Mononuclear cell (primary cell): Measurements from ENCODE around the gene DCAF7. TPM values are rescaled to one million over a fixed set of nuclear protein-coding genes. Genes with fewer than 3 reads are reported as not detected.

Source experiments
- H3K27me3 ChIP-seq: 2 replicates; pipeline ENCODE4 v1.6.0; 2011; ENCODE audit warnings: low read length, control low read depth; ENCODE audit not compliant: insufficient read depth
- H3K4me1 ChIP-seq: 2 replicates; pipeline ENCODE4 v1.5.1; 2011; ENCODE audit warnings: mild to moderate bottlenecking, low read length, control low read depth; ENCODE audit not compliant: insufficient read depth
- H3K4me3 ChIP-seq: 2 replicates; pipeline ENCODE4 v1.5.1; 2011; ENCODE audit warnings: mild to moderate bottlenecking, low read length, moderate library complexity
- H3K9me3 ChIP-seq: 2 replicates; pipeline ENCODE4 v1.5.1; 2011; ENCODE audit warnings: low read depth, mild to moderate bottlenecking, control low read depth, low read length
- total RNA-seq: library from RNA; depleted of rRNA; stranded (reverse); fragments of >200 nt; gene quantifications from one replicate; pipeline ENCODE4 v1.2.3, GENCODE V29; 2012

DCAF7 gene, protein sequence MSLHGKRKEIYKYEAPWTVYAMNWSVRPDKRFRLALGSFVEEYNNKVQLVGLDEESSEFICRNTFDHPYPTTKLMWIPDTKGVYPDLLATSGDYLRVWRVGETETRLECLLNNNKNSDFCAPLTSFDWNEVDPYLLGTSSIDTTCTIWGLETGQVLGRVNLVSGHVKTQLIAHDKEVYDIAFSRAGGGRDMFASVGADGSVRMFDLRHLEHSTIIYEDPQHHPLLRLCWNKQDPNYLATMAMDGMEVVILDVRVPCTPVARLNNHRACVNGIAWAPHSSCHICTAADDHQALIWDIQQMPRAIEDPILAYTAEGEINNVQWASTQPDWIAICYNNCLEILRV
- total RNA-seq, result 5.4 TPM

GRCh38 chr17:63549946-63550816 lies at the start of gene DCAF7:
Gene DCAF7, plus strand, starts transcription at chr17:63550477. Its CDS starts 201 bp downstream, at chr17:63550678.
- Histone ChIP-seq H3K27me3 (no peaks in the 10 kb centered on the region), H3K9me3 (no peaks in the 10 kb centered on the region), H3K4me3 (peak within 1 kb of the TSS; percentile 82), H3K4me1 (peaks cover 49% of the 10 kb centered on the region)

DNA sequence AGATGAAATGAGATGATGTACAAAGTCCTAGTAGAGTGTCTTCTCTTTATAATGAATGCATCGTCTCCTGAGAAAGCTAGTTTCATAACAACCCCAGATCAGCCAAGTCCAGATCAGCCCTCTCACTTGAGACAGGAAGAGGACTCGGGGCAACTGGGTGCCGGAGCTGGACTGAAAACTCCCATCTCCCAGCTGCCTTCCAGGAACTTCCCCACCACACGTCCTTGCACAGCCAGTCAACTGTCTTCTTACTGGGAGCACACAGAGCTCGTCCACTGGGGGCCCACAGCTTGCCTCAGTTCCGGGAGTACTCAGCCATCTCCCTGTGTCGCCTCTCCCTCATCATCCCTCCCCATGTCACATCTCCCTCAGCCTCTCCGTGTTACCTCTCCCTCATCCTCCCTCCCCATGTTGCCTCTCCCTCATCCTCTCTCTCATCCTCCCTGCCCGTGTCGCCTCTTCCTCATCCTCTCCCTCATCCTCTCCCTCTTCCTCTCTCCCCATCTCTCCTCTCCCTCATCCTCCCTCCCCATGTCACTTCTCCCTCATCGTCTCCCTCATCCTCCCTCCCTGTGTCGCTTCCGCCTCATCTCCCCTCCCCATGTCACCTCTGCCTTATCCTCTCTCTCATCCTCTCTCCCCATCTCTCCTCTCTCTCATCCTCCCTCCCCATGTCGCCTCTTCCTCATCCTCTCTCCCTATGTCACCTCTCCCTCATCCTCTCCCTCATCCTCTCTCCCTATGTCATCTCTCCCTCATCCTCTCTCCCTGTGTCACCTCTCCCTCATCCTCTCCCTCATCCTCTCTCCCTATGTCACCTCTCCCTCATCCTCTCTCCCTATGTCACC lies 49.5 kb upstream of the DCAF7 start:
- Histone ChIP-seq H3K27me3 (no peaks in the 10 kb centered on the region), H3K4me3 (no peak overlapping the region), H3K9me3 (no peaks in the 10 kb centered on the region), H3K4me1 (no peaks in the 10 kb centered on the region)

- no peaks in the 10 kb centered on the region for H3K9me3 ChIP-seq
- no peak overlapping the region for H3K4me3 ChIP-seq
- no peaks in the 10 kb centered on the region for H3K27me3 ChIP-seq
- H3K4me1 ChIP-seq, result no peaks in the 10 kb centered on the region
These were observed 47.0 kb upstream of the DCAF7 start for GRCh38 chr17:63503341-63503705.

GRCh38 chr17:63504261-63504660 lies 46.0 kb upstream of the DCAF7 start:
- no peaks in the 10 kb centered on the region for H3K27me3 ChIP-seq
- H3K9me3 ChIP-seq, result no peaks in the 10 kb centered on the region
- no peaks in the 10 kb centered on the region for H3K4me1 ChIP-seq
- no peak overlapping the region for H3K4me3 ChIP-seq

DNA sequence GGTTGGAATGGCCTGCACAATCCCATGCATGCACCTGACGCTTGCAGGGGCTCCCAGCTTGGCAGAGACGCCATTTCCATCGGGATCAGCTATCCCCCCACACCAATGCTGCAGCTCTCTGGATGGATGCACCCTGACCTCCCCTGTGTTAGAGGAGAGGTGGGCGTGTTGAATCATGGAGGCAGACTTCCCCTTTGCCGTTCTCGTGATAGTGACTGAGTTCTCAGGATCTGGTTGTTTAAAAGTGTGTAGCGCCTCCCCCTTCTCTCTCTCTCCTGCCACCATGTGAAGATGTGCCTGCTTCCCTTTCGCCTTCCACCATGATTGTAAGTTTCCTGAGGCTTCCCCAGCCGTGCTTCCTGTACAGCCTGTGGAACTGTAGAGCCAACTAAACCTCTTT lies 44.9 kb upstream of the DCAF7 start:
- H3K9me3 ChIP-seq, result no peaks in the 10 kb centered on the region
- H3K4me3 ChIP-seq, result no peak overlapping the region
- no peaks in the 10 kb centered on the region for H3K27me3 ChIP-seq
- H3K4me1 ChIP-seq, result no peaks in the 10 kb centered on the region

GRCh38 chr17:63506627-63507026 lies 43.6 kb upstream of the DCAF7 start:
- H3K4me1 ChIP-seq, result no peaks in the 10 kb centered on the region
- H3K27me3 ChIP-seq, result no peaks in the 10 kb centered on the region

DNA sequence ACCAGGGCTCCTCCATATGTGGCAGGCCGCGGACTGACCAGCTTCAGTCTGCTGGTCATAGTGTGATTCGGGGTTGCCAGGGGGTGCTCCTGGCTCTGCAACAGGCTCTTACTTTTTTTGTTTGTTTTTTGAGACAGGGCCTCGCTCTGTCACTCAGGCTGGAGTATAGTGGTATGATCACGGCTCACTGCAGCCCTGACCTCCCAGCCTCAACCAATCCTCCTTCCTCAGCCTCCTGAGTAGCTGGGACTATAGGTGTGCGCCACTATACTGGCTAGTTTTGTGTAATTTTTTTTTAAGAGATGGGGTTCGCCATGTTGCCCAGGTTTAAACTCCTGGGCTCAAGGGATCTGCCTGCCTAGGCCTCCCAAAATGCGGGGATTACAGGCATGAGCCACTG lies 38.9 kb upstream of the DCAF7 start:
- no peaks in the 10 kb centered on the region for H3K4me1 ChIP-seq

More at GRCh38 chr17:63506627-63507026, 43.6 kb upstream of the DCAF7 start:
- Histone ChIP-seq H3K4me3 (no peak overlapping the region), H3K9me3 (no peaks in the 10 kb centered on the region)

GRCh38 chr17:63512388-63512787 lies 37.9 kb upstream of the DCAF7 start:
- Histone ChIP-seq H3K4me3 (no peak overlapping the region), H3K9me3 (no peaks in the 10 kb centered on the region), H3K27me3 (no peaks in the 10 kb centered on the region), H3K4me1 (no peaks in the 10 kb centered on the region)

More for the DNA sequence above, 38.9 kb upstream of the DCAF7 start:
- Histone ChIP-seq H3K9me3 (no peaks in the 10 kb centered on the region), H3K27me3 (no peaks in the 10 kb centered on the region), H3K4me3 (no peak overlapping the region)

DNA sequence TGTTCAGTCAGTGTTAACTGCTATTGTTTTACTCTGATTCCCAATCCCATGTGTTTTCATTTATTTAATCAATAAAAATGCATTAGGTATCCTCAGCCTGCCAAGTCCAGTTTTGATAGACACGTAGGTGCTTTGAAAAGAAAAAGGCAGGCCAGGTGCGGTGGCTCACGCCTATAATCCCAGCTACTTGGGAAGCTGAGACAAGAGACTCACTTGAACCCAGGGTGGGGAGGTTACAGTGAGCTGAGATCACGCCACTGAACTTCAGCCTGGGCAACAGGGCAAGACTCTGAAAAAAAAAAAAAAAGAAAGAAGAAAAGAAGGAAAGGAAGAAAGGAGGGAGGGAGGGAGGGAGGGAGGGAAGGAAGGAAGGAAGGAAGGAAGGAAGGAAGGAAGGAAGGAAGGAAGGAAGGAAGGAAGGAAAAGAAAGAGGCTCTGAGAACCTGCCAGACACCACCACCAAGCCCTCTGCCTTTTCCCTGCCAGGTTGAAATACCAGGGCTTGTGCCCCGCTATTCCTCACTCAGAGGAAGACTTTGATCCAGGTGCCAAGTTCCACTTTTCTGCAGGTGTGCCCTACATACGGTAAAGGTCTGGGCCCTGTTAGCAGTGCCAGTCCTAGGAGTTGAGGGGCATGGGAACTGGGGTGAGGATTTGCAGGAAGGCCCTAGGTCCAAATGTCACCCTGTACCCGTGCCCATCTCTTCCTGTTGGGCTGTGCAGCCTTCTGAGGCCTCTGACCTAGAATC lies 37.2 kb upstream of the DCAF7 start:
- no peaks in the 10 kb centered on the region for H3K27me3 ChIP-seq
- H3K4me1 ChIP-seq, result no peaks in the 10 kb centered on the region
- no peak overlapping the region for H3K4me3 ChIP-seq
- no peaks in the 10 kb centered on the region for H3K9me3 ChIP-seq

- Histone ChIP-seq H3K9me3 (no peaks in the 10 kb centered on the region), H3K27me3 (no peaks in the 10 kb centered on the region), H3K4me3 (no peak overlapping the region), H3K4me1 (no peaks in the 10 kb centered on the region)
These were observed 35.8 kb upstream of the DCAF7 start for GRCh38 chr17:63514477-63514876.

DNA sequence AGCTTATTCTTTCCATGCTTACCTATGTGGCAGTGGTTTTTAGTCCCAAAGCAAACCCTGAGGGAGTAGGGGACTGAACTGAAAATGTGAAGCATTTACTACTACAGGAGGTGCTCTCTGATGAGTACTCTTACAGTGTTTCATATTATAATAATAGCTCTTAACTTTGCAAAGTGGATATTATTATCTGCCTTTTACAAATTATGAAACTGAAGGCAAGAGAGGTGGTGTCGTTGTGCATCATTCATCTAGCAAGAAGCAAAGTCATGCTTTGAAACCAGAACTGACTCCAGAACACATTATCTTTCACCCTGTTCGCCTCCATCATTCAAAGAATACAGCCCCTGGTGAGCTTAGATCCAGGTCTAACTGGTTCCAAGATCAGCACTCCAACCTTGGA lies 35.3 kb upstream of the DCAF7 start:
- Histone ChIP-seq H3K9me3 (no peaks in the 10 kb centered on the region), H3K4me1 (no peaks in the 10 kb centered on the region), H3K27me3 (no peaks in the 10 kb centered on the region), H3K4me3 (no peak overlapping the region)

DNA sequence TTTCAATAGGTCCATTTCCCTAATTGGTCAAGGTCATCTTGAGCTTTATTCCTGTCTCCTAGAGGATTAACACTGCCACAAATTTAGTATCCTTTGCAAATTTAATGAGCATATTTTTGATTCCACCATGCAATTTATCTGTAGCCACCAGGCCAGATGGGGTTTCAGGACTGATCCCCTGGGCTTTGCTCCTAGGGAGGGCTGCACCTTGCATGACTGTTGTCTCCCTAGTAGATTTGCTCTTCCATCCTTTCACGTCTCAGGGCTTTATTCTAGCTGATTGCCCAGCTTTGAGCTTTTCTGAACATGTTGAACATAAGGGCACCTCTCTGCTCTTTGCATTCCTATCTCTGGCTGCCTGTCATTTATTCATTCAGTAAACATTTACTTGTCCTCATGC lies 34.9 kb upstream of the DCAF7 start:
- Histone ChIP-seq H3K4me3 (no peak overlapping the region), H3K9me3 (no peaks in the 10 kb centered on the region), H3K4me1 (no peaks in the 10 kb centered on the region), H3K27me3 (no peaks in the 10 kb centered on the region)

DNA sequence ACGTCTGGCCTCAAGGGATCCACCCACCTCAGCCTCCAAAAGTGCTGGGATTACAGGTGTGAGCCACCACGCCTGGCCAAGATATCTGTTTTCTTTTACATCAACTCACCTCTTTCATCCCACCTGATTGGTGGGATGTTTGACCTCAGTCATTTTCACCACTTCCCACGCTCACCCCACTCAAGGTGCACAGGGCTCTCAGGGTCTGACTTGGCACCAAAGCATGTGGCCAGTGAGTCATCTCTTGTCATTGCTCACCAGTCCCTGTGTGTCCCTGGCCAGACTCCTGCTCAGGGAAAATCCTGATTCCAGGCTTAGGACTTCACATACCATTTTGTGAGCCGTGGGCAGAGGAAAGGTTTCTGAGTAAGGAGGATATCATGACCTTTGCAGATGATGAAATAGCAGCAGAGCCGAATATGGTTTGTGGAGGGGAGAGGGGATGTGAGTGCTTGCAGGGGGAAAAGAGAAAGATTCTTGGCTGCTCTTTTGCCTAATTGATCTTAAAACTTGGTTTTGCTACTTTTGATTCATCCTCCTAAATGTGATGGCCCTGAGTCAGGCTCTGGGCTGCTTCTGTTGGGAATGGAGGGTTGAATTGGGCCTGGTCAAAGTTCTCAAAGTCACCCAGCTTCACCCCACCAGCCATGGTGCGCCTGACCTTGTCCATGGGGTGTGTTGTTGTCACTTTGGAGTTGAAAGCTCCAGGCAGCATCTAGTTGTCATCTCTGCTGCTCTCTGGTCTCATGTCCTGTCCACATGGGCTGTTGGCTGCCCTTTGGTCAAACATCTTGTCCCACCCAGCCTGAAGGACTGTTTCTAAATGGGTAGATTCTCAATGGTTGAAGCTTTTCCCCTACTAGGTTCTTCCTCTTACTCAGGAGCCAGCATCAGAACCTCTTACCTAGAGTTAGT lies 33.1 kb upstream of the DCAF7 start:
- H3K4me1 ChIP-seq, result no peaks in the 10 kb centered on the region
- H3K9me3 ChIP-seq, result no peaks in the 10 kb centered on the region
- H3K27me3 ChIP-seq, result no peaks in the 10 kb centered on the region
- H3K4me3 ChIP-seq, result no peak overlapping the region
